Trophoblast cell (in vitro differentiated cells and primary cell): ENCODE results near the gene SMAP2.

ENCODE experiments used
- DNase-seq, 2 donors: peaks; one replicate each; pipeline ENCODE4 v3.0.0-alpha.2; 2016
- H2AFZ ChIP-seq: 2 replicates; pipeline ENCODE4 v1.6.1; 2013; ENCODE audit warnings: low read length, moderate library complexity, mild to moderate bottlenecking; ENCODE audit not compliant: insufficient read depth, poor library complexity
- H2AK5ac ChIP-seq: 2 replicates; pipeline ENCODE4 v1.6.1; 2013; ENCODE audit warnings: mild to moderate bottlenecking, low read length
- H2BK120ac ChIP-seq: 2 replicates; pipeline ENCODE4 v1.6.1; 2013; ENCODE audit warnings: low read length, mild to moderate bottlenecking, moderate library complexity; ENCODE audit not compliant: insufficient read depth, poor library complexity
- H2BK12ac ChIP-seq: 2 replicates; pipeline ENCODE4 v1.6.1; 2013; ENCODE audit warnings: mild to moderate bottlenecking, low read length, moderate library complexity
- H2BK5ac ChIP-seq: 2 replicates; pipeline ENCODE4 v1.6.1; 2013; ENCODE audit warnings: low read length, low read depth, moderate library complexity, mild to moderate bottlenecking; ENCODE audit not compliant: poor library complexity
- H3K14ac ChIP-seq: 2 replicates; pipeline ENCODE4 v1.6.1; 2013; ENCODE audit warnings: mild to moderate bottlenecking, low read length
- H3K18ac ChIP-seq: 2 replicates; pipeline ENCODE4 v1.6.1; 2013; ENCODE audit warnings: mild to moderate bottlenecking, low read length
- H3K23ac ChIP-seq: 2 replicates; pipeline ENCODE4 v1.6.1; 2013; ENCODE audit warnings: low read length
- H3K27ac ChIP-seq: 2 replicates; pipeline ENCODE4 v1.5.1; 2013; ENCODE audit warnings: low read depth, mild to moderate bottlenecking, inconsistent platforms, low read length, moderate library complexity
- H3K27me3 ChIP-seq: 2 replicates; pipeline ENCODE4 v1.6.1; 2013; ENCODE audit warnings: inconsistent platforms, mild to moderate bottlenecking, low read length, moderate library complexity; ENCODE audit not compliant: insufficient read depth
- H3K36me3 ChIP-seq, 2 experiments: 1 replicate in 1 of 2; 2 replicates in 1 of 2; pipeline ENCODE4 v1.6.1; 2013; ENCODE audit warnings: low read length in 2 of 2, mild to moderate bottlenecking in 2 of 2, moderate library complexity in 1 of 2; ENCODE audit not compliant: insufficient read depth in 2 of 2, control insufficient read depth in 1 of 2
- H3K4ac ChIP-seq: 2 replicates; pipeline ENCODE4 v1.6.1; 2013; ENCODE audit warnings: low read depth, mild to moderate bottlenecking, low read length, moderate library complexity
- H3K4me1 ChIP-seq, 2 experiments: 1 replicate in 1 of 2; 2 replicates in 1 of 2; pipeline ENCODE4 v1.6.1; 2013; ENCODE audit warnings: low read length in 2 of 2, mild to moderate bottlenecking in 2 of 2, moderate library complexity in 1 of 2; ENCODE audit not compliant: insufficient read depth in 2 of 2, control insufficient read depth in 1 of 2
- H3K4me2 ChIP-seq: 2 replicates; pipeline ENCODE4 v1.6.1; 2013; ENCODE audit warnings: inconsistent platforms, mild to moderate bottlenecking, low read length, moderate library complexity
- H3K4me3 ChIP-seq: 2 replicates; pipeline ENCODE4 v1.5.1; 2013; ENCODE audit warnings: mild to moderate bottlenecking, low read depth, low read length, inconsistent platforms
- H3K79me1 ChIP-seq: one replicate; pipeline ENCODE4 v1.6.1; 2013; ENCODE audit warnings: low read length
- H3K79me2 ChIP-seq: 2 replicates; pipeline ENCODE4 v1.6.1; 2013; ENCODE audit warnings: low read length, mild to moderate bottlenecking; ENCODE audit not compliant: control insufficient read depth, insufficient read depth, poor library complexity
- H3K9ac ChIP-seq: 2 replicates; pipeline ENCODE4 v1.6.1; 2013; ENCODE audit warnings: mild to moderate bottlenecking, low read length
- H3K9me3 ChIP-seq: 2 replicates; pipeline ENCODE4 v1.6.1; 2013; ENCODE audit warnings: low read depth, mild to moderate bottlenecking, control low read depth, inconsistent platforms, low read length; ENCODE audit not compliant: insufficient read depth
- H4K12ac ChIP-seq: 2 replicates; pipeline ENCODE4 v1.6.1; 2013; ENCODE audit warnings: low read depth, mild to moderate bottlenecking, low read length, moderate library complexity
- H4K8ac ChIP-seq: 2 replicates; pipeline ENCODE4 v1.6.1; 2013; ENCODE audit warnings: low read depth, mild to moderate bottlenecking, low read length, moderate library complexity
- H4K91ac ChIP-seq: one replicate; pipeline ENCODE4 v1.6.1; 2013; ENCODE audit warnings: low read depth, mild to moderate bottlenecking, low read length, moderate library complexity
- WGBS: extraction: QIAGEN DNeasy Blood & Tissue Kit; methylation state at CpG from one replicate; pipeline ENCODE4 v1.1.7; 2013; ENCODE audit warnings: missing lambda C conversion rate; ENCODE audit not compliant: insufficient read length, insufficient coverage; ENCODE audit errors: extremely low coverage; 5-methylcytosine and 5-hydroxymethylcytosine counted together

The SMAP2 gene

DNA sequence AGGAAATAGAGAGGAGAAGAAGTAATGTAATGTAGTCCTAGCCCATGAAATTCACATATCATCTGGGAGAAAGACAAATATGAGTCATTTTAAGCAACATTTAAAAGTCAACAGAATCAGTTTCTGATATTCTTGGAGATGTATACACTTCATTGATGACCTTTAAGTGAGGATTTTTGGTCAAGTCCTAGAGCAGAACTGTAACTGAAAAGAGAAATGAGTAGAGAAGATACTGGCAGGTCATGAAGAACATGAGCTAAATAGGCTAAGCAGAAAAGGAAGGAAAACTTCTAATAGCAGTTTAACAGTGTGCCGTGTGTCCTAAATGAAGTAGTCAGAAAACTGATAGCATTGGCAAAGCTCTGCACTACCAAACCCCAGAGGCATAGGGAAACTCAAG, 81.3 kb downstream of the SMAP2 start:
- Histone ChIP-seq H4K8ac (no peak overlapping the region), H3K79me1 (peaks cover 3% of the 10 kb centered on the region), H3K27ac (no peak overlapping the region), H3K4me1 (peaks cover 7 to 8% of the 10 kb centered on the region in 2 experiments), H2BK120ac (no peak overlapping the region), H3K9ac (no peak overlapping the region), H4K12ac (no peak overlapping the region), H3K4ac (no peak overlapping the region), H3K23ac (no peak overlapping the region), H2AFZ (no peak overlapping the region), H3K4me2 (no peak overlapping the region), H3K9me3 (peaks cover 4% of the 10 kb centered on the region), H3K36me3 (peaks cover 6 to 9% of the 10 kb centered on the region in 2 experiments), H3K14ac (no peak overlapping the region), H3K27me3 (no peaks in the 10 kb centered on the region), H3K79me2 (peaks cover 2% of the 10 kb centered on the region), H2BK12ac (no peak overlapping the region), H4K91ac (no peak overlapping the region), H2AK5ac (no peak overlapping the region), H2BK5ac (no peak overlapping the region), H3K4me3 (no peak overlapping the region), H3K18ac (no peak overlapping the region)
- no CpG with 5 or more reads among the region's 1 CpG for WGBS
- DNase-seq, result no peak

GRCh38 chr1:40462956-40463590, 89.5 kb downstream of the SMAP2 start:
- WGBS, result no CpG with 5 or more reads among the region's 3 CpGs
- Histone ChIP-seq H3K4me1 (no peaks in the 10 kb centered on the region), H3K27ac (no peak overlapping the region), H3K23ac (no peak overlapping the region), H3K4me3 (no peak overlapping the region), H2BK5ac (no peak overlapping the region), H3K9ac (no peak overlapping the region), H4K8ac (no peak overlapping the region), H2AK5ac (no peak overlapping the region), H3K4me2 (no peak overlapping the region), H3K18ac (no peak overlapping the region), H3K79me1 (no peaks in the 10 kb centered on the region), H3K9me3 (peaks cover 22% of the 10 kb centered on the region), H2BK12ac (no peak overlapping the region), H4K12ac (no peak overlapping the region), H2AFZ (no peak overlapping the region), H4K91ac (no peak overlapping the region), H3K27me3 (no peaks in the 10 kb centered on the region), H3K4ac (no peak overlapping the region), H3K36me3 (peaks cover 3 to 6% of the 10 kb centered on the region in 2 experiments), H2BK120ac (no peak overlapping the region), H3K14ac (no peak overlapping the region), H3K79me2 (no peaks in the 10 kb centered on the region)
- DNase-seq, result no peak

GRCh38 chr1:40469327-40469726, 95.8 kb downstream of the SMAP2 start:
- Histone ChIP-seq H3K27ac (no peak overlapping the region), H3K4ac (no peak overlapping the region), H3K23ac (no peak overlapping the region), H4K8ac (no peak overlapping the region), H2BK120ac (no peak overlapping the region), H3K14ac (no peak overlapping the region), H3K4me3 (no peak overlapping the region), H2AK5ac (no peak overlapping the region), H3K4me1 (no peaks in the 10 kb centered on the region), H2AFZ (no peak overlapping the region), H3K9me3 (peaks cover 19% of the 10 kb centered on the region), H4K12ac (no peak overlapping the region), H3K27me3 (no peaks in the 10 kb centered on the region), H2BK5ac (no peak overlapping the region), H3K18ac (no peak overlapping the region), H4K91ac (no peak overlapping the region), H2BK12ac (no peak overlapping the region), H3K36me3 (peaks cover 0 to 3% of the 10 kb centered on the region in 2 experiments), H3K79me2 (no peaks in the 10 kb centered on the region), H3K4me2 (no peak overlapping the region), H3K9ac (no peak overlapping the region), H3K79me1 (no peaks in the 10 kb centered on the region)
- no peak for DNase-seq
- no CpG with 5 or more reads among the region's 2 CpGs for WGBS
